Testis (tissue), 3 donors: ENCODE results near the gene ZNF333. TPM values are rescaled to one million over a fixed set of nuclear protein-coding genes. Genes with fewer than 3 reads are reported as not detected.

Experiments
- DNase-seq: peaks from one replicate; pipeline ENCODE4 v3.0.0-alpha.2; 2019
- H3K27ac ChIP-seq, 2 donors: fragments of 200-600 bp; sonication (generic); one replicate each; pipeline ENCODE4 v1.5.1; 2019
- H3K27me3 ChIP-seq: fragments of 200-600 bp; sonication (generic); one replicate; pipeline ENCODE4 v1.5.1; 2019
- H3K36me3 ChIP-seq: fragments of 200-600 bp; sonication (generic); one replicate; pipeline ENCODE4 v1.5.1; 2017; ENCODE audit warnings: low read depth; ENCODE audit errors: missing control alignments
- H3K4me1 ChIP-seq: fragments of 200-600 bp; sonication (generic); one replicate; pipeline ENCODE4 v1.5.1; 2019
- H3K4me3 ChIP-seq, 2 donors: fragments of 200-600 bp; sonication (generic); one replicate each; pipeline ENCODE4 v1.5.1; 2017 to 2019
- H3K9me3 ChIP-seq: fragments of 200-600 bp; sonication (generic); one replicate; pipeline ENCODE4 v1.5.1; 2017
- CTCF ChIP-seq, 3 experiments: fragments of 450-650 bp in 2 of 3; fragments of 200-600 bp in 1 of 3; sonication (generic) in 1 of 3; IDR thresholded peaks; one replicate each; pipeline ENCODE4 v1.5.1; 2016 to 2019; ENCODE audit warnings: antibody characterized with exemption in 3 of 3, mild to moderate bottlenecking in 2 of 3, moderate library complexity in 1 of 3
- POLR2A ChIP-seq: fragments of 450-650 bp; IDR thresholded peaks from one replicate; pipeline ENCODE4 v1.6.1; 2017; ENCODE audit warnings: antibody characterized with exemption, mild to moderate bottlenecking, moderate library complexity
- WGBS, 2 donors: methylation state at CpG; one replicate each; pipeline ENCODE4 v1.1.5; 2018; 5-methylcytosine and 5-hydroxymethylcytosine counted together
- intact Hi-C: fragments of 100-400 bp; cut with DNase I; formaldehyde crosslinking; loops from one replicate; pipeline ENCODE4 v1.15.1; 2023; ENCODE audit warnings: low total_unique reads
- polyA plus RNA-seq: library from polyadenylated mRNA; stranded (reverse); fragments of 350-450 nt; fragmentation: Illumina TruSeq; extraction: RNeasy Lipid Tissue Mini Kit (QIAGEN cat#74804); gene quantifications from one replicate; pipeline ENCODE4 v1.2.3, GENCODE V29; 2014; ENCODE audit warnings: low read depth, low replicate concordance; ENCODE audit not compliant: insufficient read depth
- total RNA-seq, 2 donors: library from RNA; depleted of rRNA; stranded (reverse); fragments of >200 nt; gene quantifications; one replicate each; pipeline ENCODE4 v1.2.3, GENCODE V29; 2016

ZNF333 gene
- total and polyA plus RNA-seq, 3 donors from 2014 or later, result 24.2 to 48.7 (median 42.4) TPM

GRCh38 chr19:14735915-14736314, 46.1 kb downstream of the ZNF333 start:
- intact Hi-C loops, result no loop called here
- no peak overlapping the region for H3K27ac ChIP-seq
- TF ChIP-seq POLR2A (no peak), CTCF (IDR thresholded peaks at IDR 0.05) (no peak)
- H3K27me3 ChIP-seq, result no peaks in the 10 kb centered on the region
- WGBS, 2 donors, result 67 to 78% methylated on average over 5 of the region's 5 CpGs
- no peaks in the 10 kb centered on the region for H3K36me3 ChIP-seq
- H3K4me1 ChIP-seq, result no peaks in the 10 kb centered on the region
- no peak overlapping the region for H3K4me3 ChIP-seq
- no peaks in the 10 kb centered on the region for H3K9me3 ChIP-seq
- DNase-seq, result no peak

- Histone ChIP-seq H3K4me3 (no peak overlapping the region), H3K27me3 (no peaks in the 10 kb centered on the region), H3K9me3 (no peaks in the 10 kb centered on the region), H3K4me1 (no peaks in the 10 kb centered on the region), H3K27ac (no peak overlapping the region), H3K36me3 (no peaks in the 10 kb centered on the region)
- no peak for DNase-seq
- WGBS, 2 donors, result 81 to 85% methylated on average over 4 of the region's 4 CpGs
- TF ChIP-seq POLR2A (no peak), CTCF (IDR thresholded peaks at IDR 0.05) (no peak)
- intact Hi-C loops, result no loop called here
Observed at GRCh38 chr19:14746886-14747285, 57.0 kb downstream of the ZNF333 start.

- DNase-seq, result no peak
- H3K9me3 ChIP-seq, result no peaks in the 10 kb centered on the region
- WGBS, 2 donors, result 75 to 79% methylated on average over 6 of the region's 6 CpGs
- H3K36me3 ChIP-seq, result no peaks in the 10 kb centered on the region
- no peaks in the 10 kb centered on the region for H3K4me1 ChIP-seq
- intact Hi-C loops, result no loop called here
- no peaks in the 10 kb centered on the region for H3K27me3 ChIP-seq
- TF ChIP-seq CTCF (IDR thresholded peaks at IDR 0.05) (no peak), POLR2A (no peak)
- no peak overlapping the region for H3K27ac ChIP-seq
- H3K4me3 ChIP-seq, result no peak overlapping the region
Observed at GRCh38 chr19:14748601-14749000, 58.8 kb downstream of the ZNF333 start.

GRCh38 chr19:14758816-14759215, 69.0 kb downstream of the ZNF333 start:
- Histone ChIP-seq H3K27ac (no peak overlapping the region), H3K36me3 (no peaks in the 10 kb centered on the region), H3K9me3 (no peaks in the 10 kb centered on the region), H3K4me1 (no peaks in the 10 kb centered on the region), H3K27me3 (no peaks in the 10 kb centered on the region), H3K4me3 (no peak overlapping the region)
- no peak for DNase-seq
- intact Hi-C loops, result no loop called here
- no peak for TF ChIP-seq POLR2A
- TF ChIP-seq CTCF (IDR thresholded peaks at IDR 0.05), result no peak
- WGBS, 2 donors, result 29 to 34% methylated on average over 16 of the region's 16 CpGs

- no peak for TF ChIP-seq CTCF (IDR thresholded peaks at IDR 0.05)
- no peak for TF ChIP-seq POLR2A
- H3K4me1 ChIP-seq, result no peaks in the 10 kb centered on the region
- H3K4me3 ChIP-seq, result no peak overlapping the region
- H3K9me3 ChIP-seq, result no peaks in the 10 kb centered on the region
- intact Hi-C loops, result no loop called here
- no peaks in the 10 kb centered on the region for H3K36me3 ChIP-seq
- 75 to 76% methylated on average over 5 of the region's 5 CpGs for WGBS, 2 donors
- no peaks in the 10 kb centered on the region for H3K27me3 ChIP-seq
- no peak overlapping the region for H3K27ac ChIP-seq
- no peak for DNase-seq
Observed at GRCh38 chr19:14761607-14762006, 71.8 kb downstream of the ZNF333 start.
